GM18507 (cell line): Measurements from ENCODE around the gene SAMD13.

Experiments used
- DNase-seq: peaks from one replicate; pipeline ENCODE4 v3.0.0; 2011; ENCODE audit warnings: low read depth; ENCODE audit not compliant: insufficient read length; ENCODE audit errors: extremely low spot score
- FAIRE-seq: peaks from 2 replicates; lab custom pipeline; 2011; peaks lifted over from hg19 to GRCh38; lab: Jason Lieb, UNC

Gene SAMD13, protein sequence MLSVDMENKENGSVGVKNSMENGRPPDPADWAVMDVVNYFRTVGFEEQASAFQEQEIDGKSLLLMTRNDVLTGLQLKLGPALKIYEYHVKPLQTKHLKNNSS

DNA sequence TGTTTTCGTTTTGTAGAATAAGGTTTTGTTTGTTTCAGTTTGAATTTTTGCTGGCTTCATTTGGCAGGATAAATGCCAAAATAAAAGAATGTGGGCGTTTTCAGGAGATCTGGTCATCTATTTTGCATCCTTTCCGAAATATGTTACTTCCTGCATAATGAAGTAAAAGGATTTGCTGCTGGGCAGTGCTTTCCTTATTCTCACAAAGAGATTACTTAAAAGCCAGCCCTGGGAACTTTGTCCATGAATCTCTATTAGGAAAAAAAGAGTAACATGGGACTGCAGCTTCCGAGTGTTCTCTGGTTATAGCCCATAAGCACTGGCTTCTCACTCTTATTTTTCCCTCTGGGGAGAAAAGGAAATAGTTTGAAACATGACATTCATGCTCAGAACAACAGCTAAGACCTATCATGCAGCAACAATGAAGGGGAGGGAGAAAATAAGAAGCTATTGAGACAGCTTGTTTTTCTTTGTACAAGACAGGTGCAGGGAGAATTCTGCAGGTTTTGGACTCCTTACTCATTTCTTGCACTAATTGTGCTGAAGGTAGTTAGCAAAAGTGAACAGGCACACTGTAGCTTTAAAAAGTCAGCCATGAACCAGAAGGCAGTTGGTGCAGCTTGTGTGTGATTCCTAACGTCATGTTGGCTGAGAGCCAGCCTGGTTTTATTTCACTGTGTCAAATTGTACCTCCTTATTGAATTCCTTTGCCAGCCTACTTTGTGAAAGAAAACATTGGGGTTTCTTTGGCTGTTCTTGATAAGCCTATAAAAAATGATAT is at the start of gene SAMD13:
Gene SAMD13, plus strand, starts transcription at position 705 of the 781 bp plus-strand sequence. CDS start 1,527 bp downstream, outside the sequence.
- FAIRE-seq, result peak; percentile 52

DNA sequence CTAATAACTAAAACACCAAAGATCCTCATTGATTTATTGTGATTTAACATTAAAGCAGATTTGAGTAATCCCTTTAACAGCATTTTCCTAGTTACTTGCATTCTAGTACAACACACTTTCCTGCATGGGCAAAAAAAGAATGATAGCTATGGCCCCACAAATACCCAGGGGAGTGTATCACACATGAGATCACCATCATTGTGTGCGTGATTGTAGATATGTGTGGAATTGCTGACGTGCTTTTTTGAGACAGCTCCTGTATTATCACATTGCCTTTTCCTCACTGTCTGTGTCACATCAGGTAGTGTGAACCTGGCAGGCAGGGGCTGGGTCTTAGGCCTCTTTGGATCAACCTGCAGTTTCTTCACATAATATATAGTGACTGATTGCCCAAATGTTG is 48.5 kb upstream of the SAMD13 start:
- FAIRE-seq (no peak), DNase-seq (no peak)

More for the DNA sequence above, at the start of gene SAMD13:
- DNase-seq, result no peak

DNA sequence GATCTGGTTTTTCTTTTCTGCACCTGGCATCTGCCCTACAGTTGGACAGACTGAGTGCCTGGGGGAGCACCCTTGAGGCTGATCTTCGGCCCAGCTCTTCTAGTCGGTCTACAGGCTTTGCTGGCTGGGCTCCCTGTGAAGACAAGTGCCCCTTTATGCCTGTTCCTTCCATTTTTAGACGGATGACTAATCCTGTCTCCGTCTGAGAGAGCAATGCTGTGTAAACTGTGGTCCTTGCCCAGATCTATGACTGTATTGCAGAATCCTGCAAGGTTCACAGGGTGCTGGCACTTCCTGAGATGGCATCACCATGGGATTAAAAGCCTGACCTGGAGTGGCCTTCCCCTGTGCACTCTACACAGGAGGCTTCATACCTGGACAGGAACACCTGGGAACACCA is 47.6 kb upstream of the SAMD13 start:
- FAIRE-seq, result no peak
- DNase-seq, result no peak

DNA sequence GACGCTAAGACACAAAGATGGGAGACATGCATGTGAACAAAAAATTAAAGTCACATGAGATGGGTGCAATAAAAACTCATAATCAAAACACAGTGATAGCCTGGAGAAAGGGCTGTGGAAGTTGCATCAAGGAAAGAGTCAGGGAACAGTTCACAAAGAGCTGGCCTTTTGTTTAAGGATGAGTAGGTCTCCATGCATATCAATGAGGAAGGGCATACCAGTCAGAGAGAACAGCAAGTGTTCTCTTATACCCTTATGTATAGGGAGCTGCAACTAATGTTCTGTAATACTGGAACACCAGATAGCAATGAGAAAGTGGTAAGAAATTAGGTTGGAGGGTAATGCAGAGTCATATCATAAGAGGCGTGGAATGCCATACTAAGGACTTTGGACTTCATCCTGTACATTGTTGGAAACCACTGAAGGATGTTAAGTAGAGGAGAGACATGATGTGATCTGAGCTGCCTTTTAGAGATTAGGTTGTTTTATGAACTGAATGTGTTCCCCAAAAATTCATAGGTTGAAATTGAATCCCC is 46.7 kb upstream of the SAMD13 start:
- no peak for DNase-seq
- no peak for FAIRE-seq

DNA sequence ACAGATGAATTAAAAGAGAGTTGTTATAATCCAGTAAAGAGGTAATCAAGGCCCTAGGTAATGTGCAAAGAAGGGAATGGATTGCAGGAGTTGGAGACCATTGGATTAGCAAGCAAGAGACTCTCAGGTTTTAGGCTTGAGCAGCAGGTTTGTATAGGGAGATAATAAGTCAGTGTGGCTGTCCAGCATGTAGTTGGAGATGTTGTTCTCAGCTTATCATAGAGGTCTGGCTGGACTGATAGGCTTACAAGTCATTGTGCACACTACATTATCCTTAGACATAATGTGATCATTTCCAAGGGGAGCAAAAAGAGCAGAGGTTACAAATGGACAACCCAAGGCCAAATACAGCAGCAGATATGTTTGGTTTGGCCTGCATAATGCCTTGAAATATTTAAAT is 45.9 kb upstream of the SAMD13 start:
- FAIRE-seq, result no peak
- no peak for DNase-seq

DNA sequence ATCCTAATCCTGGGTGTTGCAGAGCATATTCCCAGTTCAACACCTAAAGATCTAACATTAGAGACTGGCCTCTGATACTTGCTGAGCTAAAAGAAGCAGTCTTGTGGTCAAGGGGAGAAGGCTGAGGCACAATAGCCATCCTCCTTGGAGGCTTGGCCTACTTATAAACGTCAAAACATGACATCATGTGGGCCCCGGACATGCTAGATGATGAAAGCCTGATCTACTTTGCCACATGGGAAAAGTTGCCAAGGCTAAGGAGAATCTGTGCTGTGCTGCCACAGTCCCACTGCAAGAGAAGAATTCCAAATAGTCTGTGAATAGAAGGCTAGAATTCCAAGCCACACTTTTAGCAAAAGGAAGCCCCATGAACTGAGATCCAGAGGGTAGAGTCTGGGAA is 43.9 kb upstream of the SAMD13 start:
- DNase-seq (no peak), FAIRE-seq (no peak)

DNA sequence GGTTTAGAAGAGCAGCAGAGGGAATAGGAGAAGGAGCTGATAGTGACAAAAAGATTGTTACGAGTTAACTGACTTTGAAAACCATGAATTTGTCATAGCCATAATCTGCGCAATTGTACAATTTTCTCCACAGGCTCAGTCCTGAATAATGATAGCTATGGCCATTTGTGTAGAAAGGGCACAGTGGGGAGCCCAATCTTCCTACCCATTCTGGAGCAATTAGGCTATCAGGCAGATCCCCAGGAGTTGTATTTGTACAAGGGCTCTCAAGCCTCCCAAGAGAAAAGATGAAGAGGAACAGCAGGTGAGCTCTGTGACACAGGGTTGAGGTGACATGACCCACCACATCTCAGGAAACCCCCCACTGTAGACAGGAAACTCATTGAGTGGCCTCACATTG is 42.1 kb upstream of the SAMD13 start:
- no peak for DNase-seq
- no peak for FAIRE-seq

DNA sequence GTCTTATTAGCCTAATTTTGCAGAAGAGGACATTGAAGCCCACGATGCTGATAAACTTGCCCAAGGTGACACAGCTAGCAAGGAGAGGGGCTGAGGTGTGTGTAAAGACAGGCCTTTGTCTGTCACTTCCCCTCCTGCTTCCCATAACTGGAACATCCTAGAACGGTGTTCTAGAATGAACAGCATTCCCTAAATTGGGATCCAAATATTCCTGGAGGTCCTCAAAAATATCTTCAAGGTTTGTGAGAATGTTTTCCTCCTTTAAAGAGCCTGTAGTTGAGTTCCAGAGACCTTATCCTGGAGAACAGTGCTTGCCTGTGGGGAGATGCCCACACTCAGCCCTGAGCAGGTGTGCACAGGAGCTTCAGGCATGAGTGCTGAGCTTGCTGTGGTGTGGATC is 41.5 kb upstream of the SAMD13 start:
- no peak for FAIRE-seq
- DNase-seq, result no peak

DNA sequence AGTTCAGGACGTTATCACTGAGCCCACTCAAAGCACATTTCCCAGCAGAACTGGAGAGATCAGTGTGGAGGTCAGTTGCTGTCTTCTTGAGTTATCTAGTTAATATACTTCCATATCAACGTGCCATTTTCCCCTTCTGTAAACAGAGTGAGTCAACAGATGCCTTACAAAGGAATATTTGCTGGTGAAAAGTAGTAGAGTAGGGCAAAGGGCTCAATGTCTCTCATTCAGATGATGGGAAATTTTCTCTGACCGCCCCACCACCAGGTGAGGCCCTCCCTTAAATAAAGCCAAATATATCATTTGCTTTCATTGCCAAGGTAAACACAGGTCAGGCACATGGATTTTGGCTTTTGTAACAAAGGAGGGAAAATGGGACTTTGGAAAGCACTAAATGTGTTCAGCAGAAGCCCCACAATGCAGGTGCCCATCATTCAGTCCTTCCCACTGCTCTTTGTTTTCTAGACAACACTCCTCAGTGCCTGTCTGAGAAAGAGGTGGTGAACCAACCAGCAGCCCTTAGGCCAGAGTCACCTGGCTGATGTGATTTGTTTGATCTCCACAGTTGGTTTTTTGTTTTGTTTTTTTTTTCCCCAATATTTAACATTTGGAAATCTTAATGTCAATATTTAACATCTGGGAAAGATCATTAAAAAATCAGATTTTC is 40.5 kb upstream of the SAMD13 start:
- DNase-seq, result no peak
- no peak for FAIRE-seq

DNA sequence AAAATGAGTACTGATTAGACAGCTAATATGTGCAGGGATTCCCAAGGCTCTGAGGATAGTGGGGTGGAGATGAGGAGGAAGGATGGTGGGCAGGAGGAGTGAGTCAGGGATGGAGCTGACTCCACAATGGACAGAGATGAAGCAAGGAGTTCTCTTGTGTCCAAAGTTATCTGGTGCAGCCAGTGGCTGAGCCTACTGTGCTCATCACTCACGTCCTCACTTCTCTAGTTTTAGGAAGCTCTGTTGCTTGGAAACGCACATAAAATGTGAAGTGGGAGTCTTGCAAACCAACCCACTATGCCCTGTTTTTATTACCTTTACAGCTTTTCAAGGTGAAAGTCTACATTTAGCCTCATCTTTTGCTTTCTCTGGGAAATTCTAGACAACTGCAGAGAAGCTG is 36.5 kb upstream of the SAMD13 start:
- no peak for DNase-seq

DNA sequence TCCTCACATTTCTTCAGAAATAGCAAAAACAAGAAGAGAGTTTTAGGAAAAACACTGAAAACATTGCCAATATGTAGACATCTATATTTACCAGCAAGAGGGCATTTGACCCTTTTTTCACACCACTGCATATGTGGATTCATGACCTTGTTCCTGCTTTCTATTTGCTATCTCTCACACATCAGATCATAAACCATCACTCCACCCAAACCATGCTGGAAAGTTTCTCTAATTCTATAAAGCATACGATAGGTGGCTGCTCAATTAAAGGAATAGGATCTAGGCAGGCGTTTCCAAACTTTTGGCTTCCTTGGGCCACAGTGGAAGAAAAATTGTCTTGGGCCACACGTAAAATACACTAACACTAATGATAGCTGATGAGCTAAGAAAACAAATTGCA is 35.6 kb upstream of the SAMD13 start:
- DNase-seq (no peak), FAIRE-seq (no peak)

More for the DNA sequence above, 36.5 kb upstream of the SAMD13 start:
- FAIRE-seq, result no peak

DNA sequence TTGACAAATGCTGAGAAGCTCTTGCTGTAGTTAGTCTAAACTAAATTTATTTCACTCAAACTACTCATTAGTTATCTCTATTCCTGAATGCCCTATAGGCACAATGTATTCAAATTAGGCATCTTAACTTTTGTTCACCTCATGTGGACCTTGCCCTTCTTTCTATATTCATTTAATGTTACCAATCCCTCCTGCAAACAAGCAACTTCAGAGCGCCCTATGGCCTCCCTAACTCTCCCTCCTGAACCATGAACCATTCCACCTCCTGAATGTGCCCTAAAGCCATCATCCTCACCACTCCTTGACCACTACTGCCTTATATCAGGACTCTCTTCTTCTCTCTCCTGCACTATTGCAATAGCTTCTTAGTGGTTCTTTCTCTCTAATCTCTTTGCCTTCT is 34.8 kb upstream of the SAMD13 start:
- FAIRE-seq (no peak), DNase-seq (no peak)

DNA sequence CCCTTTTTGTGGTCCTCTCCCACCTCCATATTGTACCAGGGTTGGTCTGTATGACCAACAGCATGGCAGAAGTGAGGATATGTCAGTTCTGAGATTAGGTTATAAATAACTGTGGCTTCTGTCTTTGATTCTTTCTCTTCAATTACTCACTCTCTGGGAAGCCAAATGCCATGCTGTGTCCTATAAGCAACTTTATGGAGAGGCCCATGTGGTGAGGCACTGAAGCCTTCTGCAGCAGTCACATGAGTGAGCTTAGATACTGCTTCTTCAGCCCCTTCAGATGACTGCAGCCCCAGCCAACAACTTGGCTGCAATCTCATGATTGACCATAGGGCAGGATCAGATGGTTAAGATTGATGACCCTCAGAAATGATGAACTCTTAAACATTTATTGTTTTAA is 34.0 kb upstream of the SAMD13 start:
- FAIRE-seq (no peak), DNase-seq (no peak)

DNA sequence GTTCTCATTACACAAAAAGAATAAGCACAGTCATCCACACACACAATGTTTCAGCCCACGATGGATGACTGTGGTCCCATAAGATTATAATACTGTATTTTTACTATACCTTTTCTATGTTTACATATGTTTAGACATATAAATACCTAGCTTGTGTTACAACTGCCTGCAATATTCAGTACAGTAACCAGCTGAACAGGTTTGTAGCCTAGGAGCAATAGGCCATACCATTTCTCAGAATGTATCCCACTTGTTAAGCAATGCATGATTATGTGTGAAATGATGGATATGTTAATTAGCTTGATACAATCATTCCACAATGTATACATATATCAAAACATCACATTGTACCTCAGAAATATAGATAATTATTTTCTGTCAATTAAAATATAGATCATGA is 33.2 kb upstream of the SAMD13 start:
- DNase-seq (no peak), FAIRE-seq (no peak)

DNA sequence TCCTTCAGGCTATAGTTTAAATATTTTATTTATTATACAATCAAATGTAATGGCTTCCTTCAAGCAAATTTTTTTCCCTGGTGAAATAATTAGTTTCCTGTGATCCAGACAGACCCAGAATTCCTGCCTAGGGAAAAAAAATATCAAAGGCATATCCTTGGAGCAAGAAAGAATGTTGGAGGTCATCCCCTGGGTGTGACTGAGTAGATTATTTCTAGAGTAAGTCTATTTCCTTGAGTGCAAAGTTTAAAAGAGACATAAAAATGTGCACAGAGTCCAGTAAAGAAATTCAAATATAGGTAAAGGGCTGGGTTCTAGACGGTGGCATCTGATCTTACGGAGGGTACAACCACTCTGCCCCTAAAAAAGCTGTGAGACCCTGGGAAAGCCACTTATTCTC is 32.2 kb upstream of the SAMD13 start:
- no peak for DNase-seq

DNA sequence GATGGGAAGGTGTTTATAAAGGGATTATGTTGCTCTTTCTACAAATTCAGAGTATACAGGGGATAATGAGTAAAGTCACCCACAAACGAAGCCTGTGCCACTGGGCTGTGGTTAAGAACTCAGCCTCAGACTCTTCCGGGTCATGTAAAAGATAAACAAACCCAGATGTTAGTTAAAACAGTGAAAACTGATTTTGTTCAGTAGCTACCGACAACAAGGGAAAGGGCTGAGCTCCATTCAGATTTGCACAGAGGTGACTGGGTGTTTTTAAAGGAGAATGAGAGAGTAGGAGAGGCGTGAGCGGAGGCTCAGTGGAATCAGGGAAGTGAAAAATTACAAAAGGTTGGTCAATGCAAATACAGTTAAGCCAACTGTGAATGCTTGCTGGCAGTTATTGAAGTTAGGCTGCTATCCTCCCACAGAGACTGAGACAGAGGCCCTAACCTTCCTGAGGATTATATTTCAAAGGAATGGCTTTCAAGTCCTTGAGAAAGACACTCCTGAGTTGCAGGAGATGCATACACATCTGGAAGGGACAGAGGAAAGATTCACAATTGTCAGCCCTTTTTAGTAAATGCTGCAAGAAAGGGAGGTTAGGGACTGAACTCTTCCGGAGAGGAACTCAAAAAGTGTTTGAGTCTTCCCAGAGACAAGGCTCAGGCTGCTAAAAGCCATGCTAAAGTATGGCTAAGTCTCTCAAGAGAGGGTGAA is 29.9 kb upstream of the SAMD13 start:
- DNase-seq, result peak; percentile 14
- FAIRE-seq, result peak; percentile 92

More for the DNA sequence above, 32.2 kb upstream of the SAMD13 start:
- no peak for FAIRE-seq

DNA sequence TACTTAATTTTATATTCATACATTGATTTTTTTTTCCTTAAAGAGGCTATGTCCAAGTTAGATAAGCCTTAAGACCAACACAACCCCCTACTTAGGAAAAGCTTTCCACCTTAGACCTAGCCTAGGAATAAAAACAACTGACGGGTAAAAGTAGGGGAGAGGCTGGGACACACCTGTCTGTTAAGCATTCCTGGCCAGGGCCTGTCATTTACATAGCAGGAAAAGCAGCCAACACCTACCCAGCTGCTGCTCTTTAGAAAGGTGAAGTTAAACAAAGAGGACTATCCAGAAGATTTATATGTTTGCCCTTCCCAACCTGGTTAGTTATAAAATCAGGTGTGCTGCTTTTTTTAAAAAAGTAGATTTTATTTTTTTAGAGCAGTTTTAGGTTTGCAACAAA is 29.1 kb upstream of the SAMD13 start:
- DNase-seq, result no peak

DNA sequence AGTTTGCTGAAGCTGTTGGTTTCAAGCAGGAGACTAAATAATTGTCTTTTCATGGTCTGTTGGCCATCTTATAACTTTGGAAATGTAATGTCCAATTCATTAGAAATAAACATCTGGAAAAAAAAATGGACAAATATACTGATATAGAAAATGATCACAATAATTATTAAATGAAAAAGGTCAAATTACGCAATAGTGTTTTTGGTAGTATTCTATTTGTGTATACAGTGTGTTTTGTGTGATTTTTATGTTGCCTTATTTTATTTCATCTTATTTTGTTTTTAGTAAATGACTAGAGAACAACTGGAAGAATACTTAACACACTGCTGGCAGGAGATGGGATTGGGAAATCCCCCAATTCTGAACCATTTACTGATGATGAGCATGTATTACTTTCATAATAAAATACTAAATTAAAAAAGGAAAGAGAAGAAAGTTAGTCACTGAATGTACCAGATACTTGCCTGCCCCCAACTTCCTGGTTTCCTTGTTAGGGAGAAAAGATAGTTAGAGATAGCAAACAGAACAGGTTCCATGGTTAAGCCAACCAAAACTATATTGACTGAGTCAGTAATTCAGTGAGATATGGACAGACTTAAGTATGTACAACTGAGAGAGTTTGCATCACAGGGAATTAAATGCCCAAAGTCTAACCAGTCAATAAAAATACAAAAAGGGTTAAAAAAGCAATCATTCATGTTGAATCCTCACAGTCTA is 24.0 kb upstream of the SAMD13 start:
- DNase-seq (no peak), FAIRE-seq (no peak)

More for the DNA sequence above, 29.1 kb upstream of the SAMD13 start:
- FAIRE-seq, result no peak

DNA sequence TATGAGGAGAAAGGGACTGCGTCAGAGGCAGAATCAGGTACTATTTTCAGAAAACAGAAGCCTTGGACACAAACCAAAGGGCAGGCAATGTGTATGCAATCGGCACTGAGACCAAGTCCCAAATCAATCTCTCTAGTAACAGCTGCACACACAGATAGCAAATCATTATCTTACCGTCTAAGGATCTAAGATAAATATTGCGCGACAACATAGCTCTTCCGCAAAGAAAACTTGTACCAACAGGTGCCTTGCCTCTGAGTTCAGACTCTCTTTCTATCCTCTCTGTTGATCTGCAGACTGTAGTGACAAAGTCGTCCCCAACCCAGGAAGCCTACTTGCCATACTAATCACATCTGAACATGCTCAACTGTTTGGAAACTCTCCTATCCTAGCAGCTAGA is 22.6 kb upstream of the SAMD13 start:
- DNase-seq, result no peak
- FAIRE-seq, result no peak
